CD14-positive monocyte (primary cell): ENCODE data around the gene UROD. TPM values are rescaled to one million over a fixed set of nuclear protein-coding genes. Genes with fewer than 3 reads are reported as not detected.

ENCODE experiments used
- DNase-seq, 3 donors: peaks; one replicate each; pipeline ENCODE4 v3.0.0-alpha.2; 2011 to 2022
- H2AFZ ChIP-seq: 2 replicates; pipeline ENCODE4 v1.6.0; 2012; ENCODE audit warnings: mild to moderate bottlenecking, low read depth, low read length, inconsistent platforms; ENCODE audit not compliant: insufficient read depth, poor library complexity, severe bottlenecking
- H3K27ac ChIP-seq, 2 donors: 1 replicate in 1 of 2; 2 replicates in 1 of 2; pipeline ENCODE4 v1.5.1; 2012 to 2013; ENCODE audit warnings: low read length in 2 of 2, control low read depth in 1 of 2, inconsistent platforms in 1 of 2, low read depth in 1 of 2, mild to moderate bottlenecking in 1 of 2
- H3K27me3 ChIP-seq, 2 donors: one replicate each; pipeline versions ENCODE4 v1.6.0 to v1.6.1; 2011 to 2013; ENCODE audit warnings: low read length in 2 of 2; ENCODE audit not compliant: control insufficient read depth in 2 of 2, insufficient read depth in 2 of 2
- H3K36me3 ChIP-seq, 2 donors: replicated peaks in 1 of 2; 1 replicate in 1 of 2; 2 replicates in 1 of 2; pipeline versions ENCODE4 v1.5.1 to v1.6.1; 2012 to 2013; ENCODE audit warnings: low read length in 2 of 2, control low read depth in 1 of 2, inconsistent platforms in 1 of 2, mild to moderate bottlenecking in 1 of 2; ENCODE audit not compliant: insufficient read depth in 2 of 2, control insufficient read depth in 1 of 2
- H3K4me1 ChIP-seq, 2 donors: 1 replicate in 1 of 2; 2 replicates in 1 of 2; pipeline versions ENCODE4 v1.5.1 to v1.6.1; 2012 to 2013; ENCODE audit warnings: low read length in 2 of 2, control low read depth in 1 of 2, inconsistent platforms in 1 of 2, mild to moderate bottlenecking in 1 of 2, moderate library complexity in 1 of 2; ENCODE audit not compliant: insufficient read depth in 2 of 2, control insufficient read depth in 1 of 2
- H3K4me2 ChIP-seq: replicated peaks from 2 replicates; pipeline ENCODE3; 2012; ENCODE audit warnings: low read length, moderate library complexity, mild to moderate bottlenecking; ENCODE audit not compliant: poor library complexity, severe bottlenecking; ENCODE audit errors: extremely low read depth
- H3K4me3 ChIP-seq, 3 experiments: fragments of 200-600 bp in 1 of 3; sonication (generic) in 1 of 3; replicated peaks in 1 of 3; 1 replicate in 2 of 3; 2 replicates in 1 of 3; pipeline ENCODE4 v1.5.1; 2011 to 2013; ENCODE audit warnings: low read length in 3 of 3, mild to moderate bottlenecking in 3 of 3, control low read depth in 2 of 3, low read depth in 2 of 3, inconsistent platforms in 1 of 3, moderate library complexity in 1 of 3
- H3K79me2 ChIP-seq: 2 replicates; pipeline ENCODE4 v1.6.0; 2012; ENCODE audit warnings: mild to moderate bottlenecking, control low read depth, inconsistent platforms, low read length, moderate library complexity; ENCODE audit not compliant: insufficient read depth
- H3K9ac ChIP-seq: 2 replicates; pipeline ENCODE4 v1.6.0; 2017; ENCODE audit warnings: low read length, mild to moderate bottlenecking; ENCODE audit not compliant: insufficient read depth, poor library complexity, severe bottlenecking
- H3K9me3 ChIP-seq, 2 donors: replicated peaks in 1 of 2; 1 replicate in 1 of 2; 2 replicates in 1 of 2; pipeline versions ENCODE4 v1.5.1 to v1.6.1; 2012 to 2013; ENCODE audit warnings: low read length in 2 of 2, control low read depth in 1 of 2; ENCODE audit not compliant: control insufficient read depth in 1 of 2, insufficient read depth in 1 of 2
- H4K20me1 ChIP-seq: 2 replicates; pipeline ENCODE4 v1.6.0; 2012; ENCODE audit warnings: mild to moderate bottlenecking, low read length, control low read depth, moderate library complexity; ENCODE audit not compliant: insufficient read depth
- H3K27ac Mint-ChIP-seq, 7 donors: one replicate each; pipeline ENCODE4 v1.8.0; 2020; ENCODE audit warnings: mild to moderate bottlenecking in 7 of 7, mixed read lengths in 7 of 7, moderate library complexity in 6 of 7, inconsistent platforms in 2 of 7
- H3K27me3 Mint-ChIP-seq, 3 donors: one replicate each; pipeline ENCODE4 v1.8.0; 2021 to 2022; ENCODE audit warnings: low read depth in 3 of 3, mild to moderate bottlenecking in 3 of 3, mixed read lengths in 3 of 3, moderate library complexity in 3 of 3, inconsistent platforms in 1 of 3
- H3K36me3 Mint-ChIP-seq, 2 donors: one replicate each; pipeline ENCODE4 v1.8.0; 2020; ENCODE audit warnings: mixed read lengths in 2 of 2, inconsistent platforms in 1 of 2, mild to moderate bottlenecking in 1 of 2
- H3K4me1 Mint-ChIP-seq: one replicate; pipeline ENCODE4 v1.8.0; 2020; ENCODE audit warnings: mild to moderate bottlenecking, mixed read lengths
- H3K4me3 Mint-ChIP-seq, 2 donors: one replicate each; pipeline ENCODE4 v1.8.0; 2020; ENCODE audit warnings: mild to moderate bottlenecking in 2 of 2, mixed read lengths in 2 of 2, moderate library complexity in 1 of 2
- H3K9me3 Mint-ChIP-seq, 7 donors: one replicate each; pipeline ENCODE4 v1.8.0; 2020 to 2022; ENCODE audit warnings: mixed read lengths in 7 of 7, mild to moderate bottlenecking in 6 of 7, moderate library complexity in 6 of 7, inconsistent platforms in 2 of 7
- CTCF ChIP-seq: fragments of 200-600 bp; IDR thresholded peaks from one replicate; pipeline ENCODE4 v1.8.0; 2022; ENCODE audit warnings: antibody characterized with exemption, mild to moderate bottlenecking
- WGBS: methylation state at CpG from one replicate; pipeline ENCODE4 v1.1.5; 2013; ENCODE audit warnings: missing lambda C conversion rate; ENCODE audit not compliant: insufficient coverage; 5-methylcytosine and 5-hydroxymethylcytosine counted together
- intact Hi-C, 2 donors: fragments of 100-400 bp; cut with micrococcal nuclease; formaldehyde crosslinking; loops; one replicate each; pipeline versions ENCODE4 v1.15.0 to v1.15.1; 2023
- polyA minus RNA-seq: library from RNA; depleted of rRNA, polyadenylated mRNA; stranded (reverse); fragments of >200 nt; gene quantifications from 2 replicates; pipeline ENCODE4 v1.2.3, GENCODE V29; 2012
- polyA plus RNA-seq, 3 donors: library from polyadenylated mRNA; depleted of rRNA in 1 of 3; unstranded in 2 of 3; stranded (reverse) in 1 of 3; fragments of 300-500 nt in 2 of 3; fragments of >200 nt in 1 of 3; fragmentation: Illumina TruSeq in 2 of 3; gene quantifications; 1 replicate in 2 of 3; 2 replicates in 1 of 3; pipeline ENCODE4 v1.2.3, GENCODE V29; 2012 to 2021
- total RNA-seq, 12 experiments: library from RNA in 1 of 12; stranded (reverse) in 1 of 12; fragments of 120-200 nt in 1 of 12; gene quantifications; one replicate each; pipeline ENCODE4 v1.2.4 and lab custom pipeline; 2013 to 2026; ENCODE audit warnings: mixed read lengths in 6 of 12, inconsistent platforms in 1 of 12

UROD gene
- total RNA-seq (2013), result 68.4 TPM
- polyA plus RNA-seq (100 to 1,000 TPM in 2 of 3 donors, 10 to 100 TPM in 1; 98.2 to 115 (median 108) TPM), polyA minus RNA-seq (49.0 and 75.2 TPM in 2 replicates), total RNA-seq (lab: John Stamatoyannopoulos, UW) (4.1 to 27.1 (median 16.0) reads per million in 11 experiments)

DNA sequence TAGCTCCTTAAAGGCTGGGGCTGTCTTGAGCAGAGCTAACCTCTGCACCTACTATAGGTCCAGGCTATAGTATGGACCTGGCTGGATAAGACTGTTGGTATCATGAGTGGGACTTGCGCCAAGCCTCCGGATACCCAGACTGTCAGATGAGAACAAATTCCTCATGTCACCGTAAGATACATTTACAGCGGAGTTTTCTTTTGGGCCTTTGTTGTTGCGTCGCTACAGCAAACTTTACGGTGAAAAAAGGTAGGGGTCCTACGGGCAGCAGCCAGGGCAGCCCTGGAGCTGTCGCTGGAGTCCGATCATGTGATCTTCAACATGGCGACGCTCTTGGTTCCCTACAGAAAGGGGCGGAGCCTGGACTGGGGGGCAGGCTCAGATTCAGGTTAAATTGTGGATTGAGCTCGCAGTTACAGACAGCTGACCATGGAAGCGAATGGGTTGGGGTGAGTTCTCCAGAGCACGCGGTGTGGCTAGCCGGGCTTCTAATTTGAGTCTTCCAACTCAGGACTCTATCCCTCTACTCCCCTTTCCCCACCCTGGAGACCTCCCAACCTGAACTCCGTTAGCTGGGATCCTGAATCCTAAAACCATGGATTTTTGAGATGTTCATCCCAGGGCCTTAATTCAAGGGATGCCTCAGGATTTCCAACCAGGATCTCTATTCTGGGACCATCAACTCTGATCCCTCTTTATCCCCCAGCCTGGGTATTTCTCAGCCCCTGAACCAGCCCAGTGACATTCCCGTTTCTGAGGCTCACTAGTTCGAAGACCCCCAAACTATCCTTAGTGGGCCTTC, at the start of gene UROD:
UROD (plus strand) TSS at position 418 of the 802 bp plus-strand sequence; CDS start at position 430, 12 bp downstream.
- Mint-ChIP-seq H3K4me3 (peak within 1 kb of the TSS; percentile 86 to 89), H3K36me3 (peaks cover 37 to 43% of the 10 kb centered on the region in 2 donors), H3K4me1 (peaks cover 57% of the 10 kb centered on the region), H3K27ac (peak within 1 kb of the TSS; percentile 72 to 92 (median 88)), H3K27me3 (no peaks in the 10 kb centered on the region), H3K9me3 (peaks cover 0 to 2% (median 0%) of the 10 kb centered on the region in 7 donors)
- Histone ChIP-seq H3K4me1 (peaks cover 33 to 51% of the 10 kb centered on the region in 2 donors), H2AFZ (peak within 1 kb of the TSS; percentile 98), H4K20me1 (peaks cover 28% of the 10 kb centered on the region), H3K9me3 (no peaks in the 10 kb centered on the region), H3K36me3 (peaks cover 26 to 41% of the 10 kb centered on the region in 2 donors), H3K27me3 (no peaks in the 10 kb centered on the region), H3K4me2 (peak within 1 kb of the TSS; percentile 99), H3K27ac (peak within 1 kb of the TSS; percentile 60 to 83), H3K4me3 (peak within 1 kb of the TSS; percentile 77 to 96 (median 90)), H3K79me2 (peaks cover 35% of the 10 kb centered on the region), H3K9ac (peak within 1 kb of the TSS; percentile 73)
- intact Hi-C loops, result loop anchor here (2.0 to 10.0 kb wide), 5 partner anchors 25 to 573 kb away; partner anchors contain the start of genes BEST4 (in 1 of the 2), EIF2B3 (in 1 of the 2), NASP (in 1 of the 2) and TESK2 (in 1 of the 2)
- under 1% methylated on average over 15 of the region's 21 CpGs for WGBS
- TF ChIP-seq CTCF, result no peak
- peak; percentile 90 to 93 (median 92) for DNase-seq

GRCh38 chr1:44962729-44963128, 49.3 kb upstream of the UROD start:
- Histone ChIP-seq H3K27ac (no peak overlapping the region), H4K20me1 (no peaks in the 10 kb centered on the region), H3K4me3 (no peak overlapping the region), H3K79me2 (no peaks in the 10 kb centered on the region), H3K9ac (no peak overlapping the region), H3K4me1 (no peaks in the 10 kb centered on the region), H3K36me3 (peaks cover 22 to 50% of the 10 kb centered on the region in 2 donors), H2AFZ (no peak overlapping the region), H3K4me2 (no peak overlapping the region), H3K9me3 (no peaks in the 10 kb centered on the region), H3K27me3 (no peaks in the 10 kb centered on the region)
- Mint-ChIP-seq H3K27me3 (no peaks in the 10 kb centered on the region), H3K36me3 (peaks cover 20 to 40% of the 10 kb centered on the region in 2 donors), H3K9me3 (peaks cover 0 to 1% (median 0%) of the 10 kb centered on the region in 7 donors), H3K4me1 (no peaks in the 10 kb centered on the region), H3K27ac (no peak overlapping the region), H3K4me3 (no peak overlapping the region)
- WGBS, result 100% methylated on average over 1 of the region's 3 CpGs
- no peak for TF ChIP-seq CTCF
- intact Hi-C loops, result no loop called here
- DNase-seq, result no peak
